HEK293 (cell line): Measurements from ENCODE around the gene ABLIM2.

Experiments
- CTCF ChIP-seq: fragments of 450-650 bp; formaldehyde crosslinking; IDR thresholded peaks from 2 replicates; pipeline ENCODE4 v1.5.1; 2016; ENCODE audit warnings: missing biosample characterization, missing genetic modification characterization
- HOXD13 ChIP-seq: sonication (generic); formaldehyde crosslinking; IDR thresholded peaks from 2 replicates; pipeline ENCODE4 v1.8.0; 2022; ENCODE audit warnings: missing genetic modification reagents, borderline replicate concordance
- PRDM10 ChIP-seq: fragments of 450-650 bp; formaldehyde crosslinking; IDR thresholded peaks from 2 replicates; pipeline ENCODE4 v1.5.1; 2016; ENCODE audit warnings: missing biosample characterization, missing genetic modification characterization
- TSHZ1 ChIP-seq: fragments of 450-650 bp; formaldehyde crosslinking; IDR thresholded peaks from 2 replicates; pipeline ENCODE4 v1.5.1; 2016; ENCODE audit warnings: missing biosample characterization, missing genetic modification characterization, borderline replicate concordance
- ZNF140 ChIP-seq: fragments of 450-650 bp; formaldehyde crosslinking; IDR thresholded peaks from 2 replicates; pipeline ENCODE4 v1.5.1; 2016; ENCODE audit warnings: missing biosample characterization, missing genetic modification characterization
- ZNF148 ChIP-seq: fragments of 450-650 bp; formaldehyde crosslinking; IDR thresholded peaks from 2 replicates; pipeline ENCODE4 v1.5.0; 2017; ENCODE audit warnings: missing biosample characterization, missing genetic modification characterization, borderline replicate concordance
- ZNF274 ChIP-seq, 2 experiments: fragments of 200-500 bp in 1 of 2; fragments of 450-650 bp in 1 of 2; sonication (Bioruptor generic) in 1 of 2; formaldehyde crosslinking in 1 of 2; IDR thresholded peaks; 2 replicates each; pipeline versions ENCODE4 v1.5.1 to v1.6.1; 2014 to 2016; ENCODE audit warnings: borderline replicate concordance in 1 of 2, inconsistent platforms in 1 of 2, low read length in 1 of 2, missing biosample characterization in 1 of 2, missing genetic modification characterization in 1 of 2
- ZNF423 ChIP-seq: fragments of 450-650 bp; formaldehyde crosslinking; IDR thresholded peaks from 2 replicates; pipeline ENCODE4 v1.5.1; 2016; ENCODE audit warnings: missing biosample characterization, missing genetic modification characterization
- ZNF529 ChIP-seq: fragments of 450-650 bp; formaldehyde crosslinking; IDR thresholded peaks from 2 replicates; pipeline ENCODE4 v1.5.1; 2017; ENCODE audit warnings: missing genetic modification characterization, missing biosample characterization; ENCODE audit not compliant: insufficient replicate concordance
- ZNF560 ChIP-seq: fragments of 450-650 bp; formaldehyde crosslinking; IDR thresholded peaks from 2 replicates; pipeline ENCODE4 v1.5.1; 2017; ENCODE audit warnings: missing biosample characterization, missing genetic modification characterization, borderline replicate concordance
- ZNF776 ChIP-seq: fragments of 450-650 bp; formaldehyde crosslinking; IDR thresholded peaks from 2 replicates; pipeline ENCODE4 v1.5.0; 2017; ENCODE audit warnings: missing biosample characterization, missing genetic modification characterization, borderline replicate concordance
- ZNF792 ChIP-seq: fragments of 450-650 bp; formaldehyde crosslinking; IDR thresholded peaks from 2 replicates; pipeline ENCODE4 v1.5.1; 2016; ENCODE audit warnings: missing biosample characterization, missing genetic modification characterization
- ZNF830 ChIP-seq: fragments of 450-650 bp; IDR thresholded peaks from 2 replicates; pipeline ENCODE4 v1.5.0; 2018; ENCODE audit warnings: missing biosample characterization, missing genetic modification characterization, low read depth, mild to moderate bottlenecking, moderate library complexity

- TF ChIP-seq ZNF423 (no peak), ZNF274 (IDR thresholded peaks at IDR 0.05; ENCODE audit: low read length) (no peak), ZNF274 (tag by site-specific recombination; IDR thresholded peaks at IDR 0.05; ENCODE audit: borderline replicate concordance) (no peak), HOXD13 (no peak), TSHZ1 (tag by site-specific recombination) (no peak), CTCF (tag by site-specific recombination) (no peak), ZNF792 (no peak), ZNF830 (tag by site-specific recombination) (no peak), ZNF529 (tag by site-specific recombination) (no peak), ZNF560 (tag by site-specific recombination) (no peak), PRDM10 (tag by site-specific recombination) (no peak), ZNF776 (tag by site-specific recombination) (no peak), ZNF140 (tag by site-specific recombination) (no peak), ZNF148 (tag by site-specific recombination) (no peak)
These were observed 42.7 kb upstream of the ABLIM2 start for GRCh38 chr4:8201321-8201781.
